Measurements from ENCODE around the gene PLCB2. TPM values are rescaled to one million over a fixed set of nuclear protein-coding genes. Genes with fewer than 3 reads are reported as not detected.

The PLCB2 gene
- total and polyA plus RNA-seq, 2 donors (not counting 3 experiments of a cell fraction or from before 2014, with no cell fraction given), result 1.5 to 1.6 TPM

- no peak overlapping the region for H3K27ac ChIP-seq (ENCODE audit: insufficient read depth, low read depth, low read length)
- H3K9ac ChIP-seq (replicated peaks; ENCODE audit: extremely low read depth, insufficient read depth, low read length), result no peak overlapping the region
- H3K9me1 ChIP-seq (replicated peaks; ENCODE audit: control insufficient read depth, extremely low read depth, insufficient read depth, low read length), result no peaks in the 10 kb centered on the region
- H3K79me2 ChIP-seq (ENCODE audit: control insufficient read depth, insufficient read depth, low read length), result no peaks in the 10 kb centered on the region
- FAIRE-seq (no peak), DNase-seq (ENCODE audit: low read depth, low spot score) (no peak)
- H3K27me3 ChIP-seq (ENCODE audit: control insufficient read depth in 2 of 2, insufficient read depth in 2 of 2, low read length in 2 of 2), result peaks cover 34 to 37% of the 10 kb centered on the region in 2 experiments
- ChIA-PET CTCF (interaction anchor here (1.1 to 2.4 kb wide), 7 partner anchors 9 to 37 kb away, joined by 3 to 31 read pairs (median 4); partner anchors contain the start of gene PAK6), POLR2A (no interaction called here)
- dilution Hi-C loops (cut with MboI; ENCODE audit: extremely low pct_ligation_motif_present, low sequenced_read_pairs), result no loop called here
- H3K4me1 ChIP-seq (ENCODE audit: control insufficient read depth, extremely low read depth, insufficient read depth, low read length), result peaks cover 11% of the 10 kb centered on the region
- H4K20me1 ChIP-seq (replicated peaks; ENCODE audit: control insufficient read depth, extremely low read depth, insufficient read depth, low read length), result no peaks in the 10 kb centered on the region
- no peak overlapping the region for H2AFZ ChIP-seq (ENCODE audit: low read depth, low read length)
- no peak overlapping the region for H3K4me3 ChIP-seq (replicated peaks in 1 of 3; ENCODE audit: insufficient read depth in 1 of 3, low read depth in 1 of 3, low read length in 3 of 3)
- intact Hi-C loops (cut with micrococcal nuclease), result no loop called here
- BruUV-seq (replicated peaks), result no TSS peak
- no peak for TF ChIP-seq POLR2A (IDR thresholded peaks at IDR 0.05; ENCODE audit: low read depth, low read length)
- no peak for TF ChIP-seq JUN (IDR thresholded peaks at IDR 0.05; ENCODE audit: borderline replicate concordance, insufficient read depth, insufficient read length, low read depth)
- no peak for TF ChIP-seq GATA2 (IDR thresholded peaks at IDR 0.05; ENCODE audit: insufficient read depth, insufficient read length, low read depth, low read length)
- no peak for TF ChIP-seq MAX (IDR thresholded peaks at IDR 0.05; ENCODE audit: insufficient read depth, insufficient read length)
- TF ChIP-seq CTCF (IDR thresholded peaks at IDR 0.05; ENCODE audit: extremely low read depth in 1 of 2, insufficient read depth in 1 of 2, low read depth in 1 of 2, low read length in 2 of 2), result no peak
- TF ChIP-seq POLR2AphosphoS5 (IDR thresholded peaks at IDR 0.05; ENCODE audit: insufficient read depth, low read depth, low read length), result no peak
- TF ChIP-seq MYC (IDR thresholded peaks at IDR 0.05; ENCODE audit: low read depth, low read length), result no peak
- no peak for TF ChIP-seq FOS (IDR thresholded peaks at IDR 0.05; ENCODE audit: borderline replicate concordance, insufficient read depth, low read length)
- no peaks in the 10 kb centered on the region for H3K36me3 ChIP-seq (ENCODE audit: control insufficient read depth in 2 of 2, extremely low read depth in 1 of 2, insufficient read depth in 2 of 2, low read length in 2 of 2)
- no peak overlapping the region for H3K4me2 ChIP-seq (ENCODE audit: insufficient read depth, low read length)
- H3K9me3 ChIP-seq (replicated peaks; ENCODE audit: control insufficient read depth, insufficient read depth, low read length), result no peaks in the 10 kb centered on the region
Observed at GRCh38 chr15:40254452-40254851, 53.3 kb downstream of the PLCB2 start.

Measured in endothelial cell of umbilical vein (primary cell).